NCI-H2171 treated with DMSO at 0.1 percent for 48 hours (cell line): ENCODE results near the gene SRPK3.
A peak's percentile ranks its signal among the peaks of the same experiment; 100 is the strongest.
"Not testable (repeated sequence)": the region's sequence is repeated elsewhere in the genome, so short reads cannot be mapped to it uniquely, and the experiment has no call there.

Source experiments
- DNase-seq: peaks from one replicate; lab custom pipeline; 2025; lab: John Stamatoyannopoulos, UW

SRPK3 gene, protein sequence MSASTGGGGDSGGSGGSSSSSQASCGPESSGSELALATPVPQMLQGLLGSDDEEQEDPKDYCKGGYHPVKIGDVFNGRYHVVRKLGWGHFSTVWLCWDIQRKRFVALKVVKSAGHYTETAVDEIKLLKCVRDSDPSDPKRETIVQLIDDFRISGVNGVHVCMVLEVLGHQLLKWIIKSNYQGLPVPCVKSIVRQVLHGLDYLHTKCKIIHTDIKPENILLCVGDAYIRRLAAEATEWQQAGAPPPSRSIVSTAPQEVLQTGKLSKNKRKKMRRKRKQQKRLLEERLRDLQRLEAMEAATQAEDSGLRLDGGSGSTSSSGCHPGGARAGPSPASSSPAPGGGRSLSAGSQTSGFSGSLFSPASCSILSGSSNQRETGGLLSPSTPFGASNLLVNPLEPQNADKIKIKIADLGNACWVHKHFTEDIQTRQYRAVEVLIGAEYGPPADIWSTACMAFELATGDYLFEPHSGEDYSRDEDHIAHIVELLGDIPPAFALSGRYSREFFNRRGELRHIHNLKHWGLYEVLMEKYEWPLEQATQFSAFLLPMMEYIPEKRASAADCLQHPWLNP

DNA sequence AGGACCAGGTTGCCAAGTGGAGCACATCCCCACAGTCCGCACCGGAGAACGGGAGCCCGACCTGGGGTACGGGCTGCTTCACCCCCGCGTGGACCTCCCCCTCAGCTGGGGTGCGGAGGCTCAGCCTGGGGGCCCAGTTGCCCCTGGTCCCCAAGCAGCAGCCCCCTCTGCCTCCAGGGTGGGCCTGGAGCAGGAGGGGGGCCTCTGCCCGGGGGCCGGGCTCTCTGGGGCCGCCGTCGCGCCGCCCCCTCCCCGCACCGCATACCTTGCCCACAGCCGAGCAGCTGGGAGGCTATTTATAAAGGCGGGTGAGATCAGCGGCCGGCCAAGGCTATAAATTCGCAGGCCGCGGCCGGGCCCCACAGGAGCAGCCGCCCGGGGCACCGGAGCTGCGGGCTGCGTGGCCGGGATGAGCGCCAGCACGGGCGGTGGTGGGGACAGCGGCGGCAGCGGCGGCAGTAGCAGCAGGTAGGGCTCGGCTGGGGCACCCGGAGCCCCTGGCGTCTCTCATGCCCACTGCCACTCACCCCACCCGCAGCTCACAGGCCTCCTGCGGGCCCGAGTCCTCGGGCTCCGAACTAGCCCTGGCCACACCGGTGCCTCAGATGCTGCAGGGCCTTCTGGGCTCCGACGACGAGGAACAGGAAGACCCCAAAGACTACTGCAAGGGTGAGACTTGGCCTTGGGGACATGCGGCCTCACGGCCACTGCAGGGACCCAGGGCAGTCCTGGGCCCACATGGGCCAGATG is at the start of gene SRPK3:
Gene SRPK3 (plus strand): TSS at position 364 of the 750 bp plus-strand sequence. CDS start 46 bp downstream, at position 410.
- DNase-seq = no peak

DNA sequence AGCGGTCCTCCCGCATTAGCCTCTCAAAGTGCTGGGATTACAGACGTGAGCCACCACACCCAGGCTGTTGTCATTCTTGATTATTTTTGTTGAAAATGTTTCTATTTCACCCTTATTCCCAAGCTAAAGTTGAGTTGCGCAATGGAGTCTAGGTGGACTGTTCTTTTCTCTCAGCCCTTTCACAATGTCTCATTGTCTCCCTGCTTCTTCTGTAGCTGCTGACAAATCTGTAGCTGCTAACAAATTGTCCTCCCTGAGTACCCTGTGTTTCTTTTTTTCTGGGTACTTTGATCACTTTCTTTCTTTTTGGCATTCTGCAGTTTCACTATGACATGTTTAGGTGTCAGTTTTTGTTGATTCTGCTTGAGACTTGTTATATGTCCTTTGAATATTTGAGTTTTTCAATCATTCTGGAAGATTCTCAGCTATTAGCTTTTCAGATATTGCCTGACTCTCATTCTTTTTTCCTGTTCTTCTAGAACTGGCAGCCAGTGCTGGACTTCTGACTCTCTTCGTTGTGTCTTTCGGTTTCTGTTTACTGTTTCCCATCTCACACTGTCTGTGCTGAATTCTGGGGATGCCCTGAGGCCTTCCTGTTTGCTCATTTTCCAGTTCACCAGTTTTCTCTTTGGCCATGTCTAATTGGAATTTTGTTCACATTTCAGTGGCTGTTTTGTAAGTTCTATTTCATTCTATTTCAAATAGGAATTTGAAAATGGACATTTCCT is 49.6 kb upstream of the SRPK3 start:
- DNase-seq = no peak

DNA sequence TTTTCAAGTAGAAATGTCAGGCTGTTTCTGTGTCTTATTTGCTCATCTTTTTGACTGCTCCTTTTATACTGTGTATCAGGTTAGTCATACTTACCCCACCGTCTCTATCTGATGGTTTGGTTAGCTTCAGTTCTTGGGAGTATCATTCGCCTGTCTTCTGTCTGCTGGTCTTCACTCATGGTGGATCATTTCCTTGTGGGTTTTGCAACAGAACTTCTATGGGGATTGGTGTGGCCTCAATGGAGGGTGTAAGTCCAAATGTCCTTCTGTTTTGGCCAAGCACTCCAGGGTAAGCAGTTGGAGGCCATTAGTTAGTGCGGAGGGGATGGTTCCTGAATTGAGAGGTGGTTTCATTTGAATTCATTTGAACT is 49.0 kb upstream of the SRPK3 start:
- no peak for DNase-seq

DNA sequence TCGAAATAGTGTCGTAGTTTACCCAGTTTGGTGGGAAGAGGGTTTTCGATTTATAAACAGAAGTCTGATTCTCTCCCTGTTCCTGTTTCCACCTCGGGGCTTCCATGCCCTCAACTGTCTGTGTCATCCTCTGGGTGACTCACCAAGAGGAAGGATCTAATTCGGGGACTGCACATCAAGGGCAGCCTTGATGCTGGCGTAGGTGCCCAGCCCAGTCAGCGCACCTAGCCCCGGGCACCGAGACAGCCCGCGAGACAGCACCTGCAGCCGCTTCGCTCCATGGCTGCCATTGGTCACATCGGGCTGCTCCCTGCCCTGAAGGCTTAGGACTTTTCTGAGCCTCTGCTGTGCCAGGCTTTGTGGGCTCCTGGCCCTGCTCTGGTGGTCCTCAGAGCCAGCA is 48.4 kb upstream of the SRPK3 start:
- DNase-seq = no peak

DNA sequence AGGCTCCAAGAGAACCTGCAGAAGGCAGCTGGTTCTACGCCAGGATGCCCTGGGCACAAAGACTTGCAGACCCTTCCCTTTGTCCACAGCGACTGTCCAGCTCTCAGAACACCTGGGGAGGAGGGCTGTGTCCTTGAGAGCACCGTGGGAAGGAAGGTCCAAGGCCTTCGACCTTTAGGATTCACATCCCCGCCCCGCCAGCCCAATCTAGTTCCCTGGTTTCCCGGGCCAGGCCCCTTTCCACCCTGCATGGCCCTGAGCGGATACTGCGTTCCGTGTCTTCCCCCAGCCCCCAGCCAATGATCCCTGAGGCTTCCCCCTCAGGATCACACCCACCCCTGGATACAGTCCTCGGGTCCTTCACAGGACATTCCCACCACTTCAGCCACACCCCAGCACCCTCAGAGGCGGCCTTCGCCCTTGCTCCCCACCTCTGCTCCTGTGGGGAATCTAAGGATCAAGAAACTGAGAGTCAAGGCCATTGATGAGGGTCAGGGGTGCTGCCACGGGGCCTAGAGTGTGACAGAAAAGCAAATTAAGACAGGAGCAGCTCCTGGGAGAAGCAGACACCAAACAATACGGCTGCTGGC is 47.1 kb upstream of the SRPK3 start:
- no peak for DNase-seq

DNA sequence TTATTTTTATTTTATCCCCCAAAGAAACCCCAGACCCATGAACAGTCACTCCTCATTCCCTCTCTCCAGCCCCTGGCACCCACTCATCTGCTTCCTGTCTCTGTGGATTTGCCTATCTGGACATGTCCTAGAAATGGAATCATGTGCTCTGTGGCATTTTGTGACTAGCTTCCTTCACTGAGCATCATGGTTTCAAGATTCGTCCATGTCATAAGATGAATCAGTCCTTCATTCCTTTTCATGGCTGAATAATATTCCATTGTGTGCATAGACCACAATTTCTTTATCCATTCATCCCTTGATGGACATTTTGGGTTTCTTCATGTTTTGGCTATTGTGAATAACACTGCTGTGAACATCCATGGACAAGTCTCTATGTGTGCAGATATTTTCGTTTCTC is 46.0 kb upstream of the SRPK3 start:
- no peak for DNase-seq

DNA sequence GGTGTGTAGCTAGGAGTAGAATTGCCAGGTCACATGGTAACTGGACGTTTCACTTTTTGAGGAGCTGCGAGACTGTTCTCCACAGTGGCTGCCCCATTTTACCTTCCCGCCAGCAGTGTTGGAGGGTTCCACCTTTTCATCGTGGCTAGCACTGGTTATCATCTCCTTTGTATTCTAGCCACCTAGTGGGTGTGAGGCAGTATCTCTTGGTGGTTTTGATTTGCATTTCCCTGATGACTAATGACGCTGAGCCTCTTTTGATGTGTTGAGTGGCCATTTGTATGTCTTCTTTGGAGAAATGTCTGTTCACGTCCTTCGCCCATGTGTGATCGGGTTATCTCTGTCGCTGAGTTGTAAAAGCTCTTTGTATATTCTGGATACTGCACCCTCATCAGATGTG is 45.6 kb upstream of the SRPK3 start:
- DNase-seq = no peak

DNA sequence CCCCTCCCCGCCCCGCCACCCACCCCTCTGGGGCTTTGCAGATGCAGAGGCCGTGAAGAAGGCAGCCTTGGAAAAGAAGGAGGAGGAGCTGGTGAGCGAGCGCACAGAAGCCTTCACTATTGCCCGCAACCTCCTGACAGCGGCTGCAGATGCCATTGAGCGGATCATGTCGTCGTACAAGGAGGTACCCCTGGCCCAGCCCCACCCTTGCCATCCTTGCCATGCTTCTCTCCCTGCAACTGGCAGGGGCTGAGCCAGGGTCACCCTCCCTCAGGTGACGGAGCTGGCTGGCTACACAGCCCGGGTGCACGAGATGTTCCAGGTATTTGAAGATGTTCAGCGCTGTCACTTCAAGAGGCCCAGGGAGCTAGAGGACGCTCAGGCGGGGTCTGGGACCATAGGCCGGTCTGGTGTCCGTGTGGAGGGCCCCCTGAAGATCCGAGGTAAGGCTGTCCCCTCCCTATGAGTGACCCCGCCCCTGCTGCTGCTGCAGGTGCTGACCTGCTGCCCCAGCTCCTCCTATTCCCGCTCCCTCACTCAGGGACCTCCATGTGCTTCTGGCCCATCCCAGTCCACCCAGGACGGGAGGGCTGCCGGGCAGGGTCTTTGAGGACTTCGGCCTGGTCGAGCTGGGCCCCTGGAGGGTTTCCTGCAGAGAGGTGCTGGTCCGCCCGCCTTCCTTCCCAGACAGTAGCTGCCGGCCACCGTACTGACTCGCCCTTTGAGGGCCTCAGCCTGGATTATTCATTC is 44.6 kb upstream of the SRPK3 start:
- DNase-seq = no peak

DNA sequence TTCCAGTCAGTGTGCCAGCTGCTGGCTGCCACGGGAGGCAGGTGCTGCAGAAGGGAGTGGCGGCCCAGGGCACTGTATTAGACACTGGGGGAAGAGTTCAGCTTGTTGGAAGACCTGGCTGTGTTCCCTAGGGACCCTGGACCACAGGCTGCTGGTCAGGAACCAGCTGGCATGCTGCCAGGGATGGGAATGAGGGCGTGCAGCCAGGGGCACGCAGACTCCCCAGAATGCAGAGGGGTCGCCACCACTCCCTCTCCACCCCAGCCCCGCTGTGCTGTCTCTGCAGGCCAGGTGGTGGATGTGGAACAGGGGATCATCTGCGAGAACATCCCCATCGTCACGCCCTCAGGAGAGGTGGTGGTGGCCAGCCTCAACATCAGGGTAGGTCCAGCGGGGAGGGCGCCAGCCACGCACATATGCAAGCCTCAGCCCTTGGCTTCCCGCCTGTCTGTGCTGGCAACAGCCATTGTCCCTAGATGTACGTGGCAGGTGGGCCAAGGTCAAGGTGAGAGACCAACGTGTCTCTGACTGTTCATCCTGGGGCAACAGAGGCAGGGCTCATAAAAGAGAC is 43.9 kb upstream of the SRPK3 start:
- DNase-seq = no peak

DNA sequence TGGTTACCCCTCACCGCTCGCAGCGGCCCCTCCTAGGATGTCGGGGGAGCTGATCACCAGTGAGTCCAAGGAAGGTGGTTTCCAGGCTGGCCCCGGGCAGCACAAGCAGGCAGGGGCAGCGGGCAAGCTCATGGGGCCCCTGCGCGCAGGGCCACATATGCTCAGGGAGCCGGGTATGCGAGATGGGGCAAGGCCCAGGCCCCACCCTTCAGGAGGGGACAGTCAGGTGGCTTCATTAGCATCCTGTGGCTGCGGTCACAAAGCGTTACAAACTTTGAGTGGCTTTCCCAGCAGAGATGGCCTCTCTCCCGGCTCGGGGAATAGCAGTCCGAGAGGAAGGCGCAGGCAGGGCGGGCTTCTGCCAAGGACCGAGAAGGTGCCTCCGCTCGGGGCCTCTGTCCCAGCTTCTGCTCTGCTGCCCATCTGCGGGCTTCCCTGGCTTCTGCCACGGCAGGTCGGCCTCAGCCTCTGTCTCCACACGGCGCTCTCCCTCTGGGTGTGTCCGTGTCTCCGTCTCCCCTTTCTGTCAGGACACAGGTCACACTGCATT is 42.7 kb upstream of the SRPK3 start:
- DNase-seq = no peak

DNA sequence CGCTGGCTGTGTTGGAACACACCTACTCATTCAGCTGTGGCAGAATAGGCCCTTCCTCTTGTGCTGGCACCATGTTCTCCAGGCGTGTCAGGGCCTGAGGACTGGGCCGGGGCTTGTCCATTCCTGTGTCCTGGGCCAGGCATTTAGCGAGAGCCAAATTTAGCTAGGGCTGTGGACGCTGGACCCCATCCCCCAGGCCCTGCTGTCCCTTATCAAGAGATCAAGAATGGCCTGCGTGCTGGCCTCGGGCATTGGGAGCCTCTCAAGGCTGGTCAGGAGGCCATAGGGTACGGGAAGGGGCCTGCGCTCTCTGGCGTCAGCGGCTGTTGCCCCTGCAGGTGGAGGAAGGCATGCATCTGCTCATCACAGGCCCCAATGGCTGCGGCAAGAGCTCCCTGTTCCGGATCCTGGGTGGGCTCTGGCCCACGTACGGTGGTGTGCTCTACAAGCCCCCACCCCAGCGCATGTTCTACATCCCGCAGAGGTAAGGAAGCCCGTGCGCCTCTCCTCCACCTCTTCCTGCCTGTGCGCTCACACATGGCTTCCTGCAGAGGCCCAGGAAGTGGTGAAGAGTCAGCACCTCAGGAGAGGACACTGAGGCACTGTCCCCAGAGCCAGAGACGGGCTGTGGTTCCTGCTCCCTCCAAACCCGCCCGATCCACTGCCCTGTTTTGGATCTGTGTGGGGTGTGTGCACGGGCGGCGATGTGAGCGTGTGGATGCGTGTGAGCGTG is 40.9 kb upstream of the SRPK3 start:
- DNase-seq = no peak

DNA sequence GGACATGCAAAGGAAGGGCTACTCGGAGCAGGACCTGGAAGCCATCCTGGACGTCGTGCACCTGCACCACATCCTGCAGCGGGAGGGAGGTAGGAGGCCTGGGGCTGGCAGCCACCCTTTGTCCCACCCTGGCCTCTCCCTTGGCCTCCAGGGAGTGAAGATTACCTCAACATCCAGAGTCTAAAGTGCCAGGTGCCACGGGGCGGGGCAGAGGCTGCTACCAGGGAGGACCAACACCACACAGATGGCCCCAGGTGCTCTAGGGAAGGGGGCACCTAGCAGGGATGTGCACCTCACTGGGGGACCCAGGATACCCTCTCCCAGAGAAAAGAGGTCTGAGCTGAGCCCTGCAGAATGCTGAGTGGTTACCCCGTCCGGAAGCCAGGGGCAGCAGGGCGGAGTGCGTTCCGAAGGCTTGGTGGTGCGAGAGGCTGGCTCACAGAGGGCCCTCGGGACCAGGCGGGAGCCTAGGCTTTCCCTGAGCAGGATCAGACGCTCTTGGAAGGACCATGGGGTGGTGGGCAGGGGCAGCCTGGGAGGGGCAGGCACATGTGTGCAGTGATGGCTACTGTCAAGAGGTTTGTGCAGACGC is 40.1 kb upstream of the SRPK3 start:
- DNase-seq = no peak

DNA sequence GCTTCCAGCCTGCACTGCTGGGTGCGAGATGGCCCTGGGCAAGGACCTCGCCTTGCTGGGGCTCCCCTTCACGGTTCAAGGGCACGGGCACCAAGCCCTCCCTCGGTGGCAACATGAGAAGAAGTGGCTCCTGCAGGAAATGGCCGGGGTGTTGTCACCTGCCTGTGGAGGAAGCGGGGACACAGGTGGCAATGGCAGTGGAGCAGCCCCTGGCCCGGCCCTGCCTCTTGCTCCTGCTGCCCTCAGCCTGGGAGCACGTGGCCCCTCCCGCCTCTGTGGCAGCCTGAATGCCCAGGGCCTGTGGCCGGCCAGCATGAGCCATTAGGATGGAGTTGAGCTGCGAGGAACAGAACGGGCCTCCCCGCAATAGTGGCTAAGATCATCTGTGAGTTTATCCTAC is 39.4 kb upstream of the SRPK3 start:
- no peak for DNase-seq

DNA sequence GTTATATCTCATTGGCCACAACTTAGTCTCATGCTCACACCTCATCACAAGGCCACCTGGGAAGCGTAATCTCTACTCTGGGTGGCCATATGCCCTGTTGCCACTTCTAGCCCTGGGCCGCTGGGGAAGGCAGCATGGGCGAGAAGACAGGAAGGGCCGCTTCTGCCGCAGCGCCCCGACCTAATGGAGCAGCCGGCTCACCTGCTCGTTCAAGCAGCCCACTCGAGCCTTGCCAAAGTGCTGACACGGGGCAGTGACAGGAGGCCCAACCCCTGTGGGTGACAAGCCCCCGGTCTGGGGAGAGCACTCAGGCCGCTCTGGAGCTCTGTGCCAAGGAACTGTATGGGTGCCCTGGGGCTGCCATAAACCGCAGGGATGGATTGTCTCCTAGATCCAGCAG is 38.7 kb upstream of the SRPK3 start:
- not testable (repeated sequence) for DNase-seq

DNA sequence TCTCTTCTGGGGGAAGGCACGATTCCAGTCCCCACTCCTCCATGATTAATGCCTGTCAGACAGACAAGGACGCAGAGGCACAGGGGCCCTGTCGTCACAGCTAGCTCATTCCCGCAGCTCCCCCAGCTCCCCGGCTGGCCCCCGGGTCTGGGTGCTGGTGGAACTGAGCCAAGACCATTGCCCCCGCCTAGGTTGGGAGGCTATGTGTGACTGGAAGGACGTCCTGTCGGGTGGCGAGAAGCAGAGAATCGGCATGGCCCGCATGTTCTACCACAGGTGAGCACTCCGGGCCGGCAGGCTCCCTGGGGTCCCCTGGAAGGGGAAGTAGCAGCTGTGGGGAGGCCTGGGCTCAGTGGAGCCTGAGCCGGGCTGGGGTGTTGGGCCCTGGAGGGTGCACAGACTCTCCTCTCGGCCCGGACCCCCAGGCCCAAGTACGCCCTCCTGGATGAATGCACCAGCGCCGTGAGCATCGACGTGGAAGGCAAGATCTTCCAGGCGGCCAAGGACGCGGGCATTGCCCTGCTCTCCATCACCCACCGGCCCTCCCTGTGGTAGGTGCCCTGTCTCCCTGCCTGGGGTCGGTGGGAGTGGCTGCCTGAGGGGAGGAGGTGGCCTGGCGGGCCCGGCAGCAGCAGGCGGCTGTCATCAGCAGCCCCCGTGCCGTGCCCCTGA is 37.9 kb upstream of the SRPK3 start:
- not testable (repeated sequence) for DNase-seq

DNA sequence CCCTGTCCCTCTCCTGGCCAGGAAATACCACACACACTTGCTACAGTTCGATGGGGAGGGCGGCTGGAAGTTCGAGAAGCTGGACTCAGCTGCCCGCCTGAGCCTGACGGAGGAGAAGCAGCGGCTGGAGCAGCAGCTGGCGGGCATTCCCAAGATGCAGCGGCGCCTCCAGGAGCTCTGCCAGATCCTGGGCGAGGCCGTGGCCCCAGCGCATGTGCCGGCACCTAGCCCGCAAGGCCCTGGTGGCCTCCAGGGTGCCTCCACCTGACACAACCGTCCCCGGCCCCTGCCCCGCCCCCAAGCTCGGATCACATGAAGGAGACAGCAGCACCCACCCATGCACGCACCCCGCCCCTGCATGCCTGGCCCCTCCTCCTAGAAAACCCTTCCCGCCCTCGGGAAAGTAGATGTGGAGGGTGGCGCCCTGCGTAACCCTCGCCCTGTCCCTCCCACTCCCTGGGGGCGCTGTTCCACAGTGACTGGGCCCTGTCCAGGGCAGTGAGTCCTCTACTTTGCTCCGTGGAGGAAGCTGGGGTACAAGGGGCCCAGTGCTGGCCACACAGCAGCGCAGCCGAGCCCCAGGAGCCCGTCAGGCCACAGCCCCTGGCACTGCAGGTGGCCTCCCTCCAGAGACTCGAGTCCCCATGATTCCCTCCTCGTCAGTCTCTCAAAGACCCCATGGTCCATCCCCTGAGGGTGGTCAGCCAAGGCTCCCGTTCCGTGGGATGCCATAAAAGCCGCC is 37.2 kb upstream of the SRPK3 start:
- peak; percentile 33 for DNase-seq

DNA sequence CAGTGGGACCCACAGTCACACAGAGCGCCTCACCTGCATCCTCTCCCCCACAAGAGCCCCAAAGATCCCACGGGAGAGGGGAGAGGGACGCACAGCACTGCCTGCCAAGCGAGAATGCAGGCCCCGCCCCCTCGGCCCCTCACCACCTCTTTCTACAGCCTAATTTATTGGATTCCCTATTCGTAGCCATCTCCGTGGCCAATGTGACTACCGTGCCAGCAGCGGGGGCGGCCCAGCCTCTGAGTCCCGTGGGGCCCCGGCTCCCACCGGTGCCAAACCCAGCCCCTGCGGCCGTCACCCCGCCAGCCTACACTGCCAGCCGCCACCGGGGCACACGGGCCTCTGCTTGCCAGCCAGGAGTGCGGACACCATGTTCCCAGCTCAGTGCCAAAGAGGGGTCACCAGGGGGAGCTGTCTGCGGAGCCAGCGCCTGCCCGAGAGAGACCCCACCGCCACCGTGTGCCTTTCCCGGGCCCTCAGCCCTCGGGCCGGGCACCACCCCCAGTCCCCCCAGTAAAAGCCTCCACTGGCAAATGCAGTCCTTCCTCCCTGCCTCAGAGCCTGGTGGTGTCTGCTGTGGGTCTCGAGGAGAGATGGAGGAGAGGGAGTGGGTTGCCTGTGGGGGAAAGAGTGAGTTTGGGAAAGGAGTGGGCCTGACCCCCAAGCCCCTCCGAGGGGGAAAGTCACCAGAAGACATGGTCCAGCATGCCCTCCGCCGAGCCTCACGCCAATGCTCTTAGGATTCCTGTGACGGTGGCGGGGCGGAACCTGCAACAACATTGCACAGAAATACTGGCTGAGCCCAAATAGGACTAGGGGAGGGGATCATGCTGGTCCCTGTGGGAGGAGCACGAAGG is 36.4 kb upstream of the SRPK3 start:
- no peak for DNase-seq
